RKO (cell line): ENCODE results near the gene FAM217B.
"Not testable (repeated sequence)": the region's sequence is repeated elsewhere in the genome, so short reads cannot be mapped to it uniquely, and the experiment has no call there.

Source experiments
- DNase-seq: peaks from one replicate; pipeline ENCODE4 v3.0.0-alpha.2; 2016; ENCODE audit warnings: low spot score

FAM217B gene

DNA sequence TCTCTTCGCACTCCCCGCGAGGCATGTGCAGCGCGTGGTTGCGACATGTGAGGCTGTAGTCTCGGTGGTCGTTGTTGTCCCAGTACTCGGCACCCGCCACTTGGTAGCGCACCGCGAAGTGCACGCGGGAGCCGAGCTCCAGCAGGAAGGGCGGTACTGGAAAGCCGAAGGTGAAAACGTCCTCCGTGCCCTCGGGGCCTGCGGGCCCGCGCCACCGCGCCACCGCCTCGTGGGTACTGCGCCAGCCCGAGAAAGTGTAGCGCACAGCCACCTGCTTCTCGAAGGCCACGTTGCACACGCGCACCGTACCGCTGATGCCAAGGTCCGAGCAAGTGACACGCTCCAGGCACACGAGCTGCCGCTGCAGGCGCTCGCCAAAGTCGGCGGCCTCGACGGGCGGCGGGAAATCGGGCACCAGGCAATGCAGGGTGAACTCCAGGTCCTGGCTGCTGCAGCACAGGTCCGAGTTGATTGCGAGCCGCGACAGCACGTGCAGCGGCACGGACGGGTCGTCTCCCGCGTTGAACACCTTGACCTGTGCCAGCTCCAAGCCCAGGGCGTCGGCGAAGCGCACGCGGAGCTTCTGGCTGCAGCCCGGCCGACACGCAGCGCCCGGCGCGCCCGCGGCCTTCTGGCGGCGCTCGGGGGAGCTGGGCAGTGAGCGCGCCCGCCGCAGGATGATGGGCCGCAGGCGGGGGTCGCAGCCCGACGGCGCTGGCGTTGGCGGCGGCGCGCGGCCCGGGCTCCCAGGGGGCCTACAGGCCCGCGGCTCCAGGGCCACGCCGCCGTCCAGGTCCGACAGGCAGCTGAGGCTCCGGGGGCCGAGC, 924 bp upstream of the FAM217B start:
- DNase-seq: no peak

DNA sequence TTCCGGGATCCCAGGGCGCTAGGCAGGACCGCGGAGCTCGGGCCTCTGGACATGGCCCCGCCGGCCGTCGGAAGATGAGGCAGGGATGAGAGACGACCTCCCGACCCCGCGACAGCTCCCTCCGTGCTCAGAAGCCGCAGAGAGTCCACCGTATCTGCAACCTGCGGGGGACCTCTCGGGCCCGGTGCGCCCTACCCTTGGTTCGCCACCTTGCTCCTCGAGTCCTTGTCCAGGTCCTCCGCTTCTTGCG, 385 bp upstream of the FAM217B start:
- DNase-seq: peak; percentile 35

DNA sequence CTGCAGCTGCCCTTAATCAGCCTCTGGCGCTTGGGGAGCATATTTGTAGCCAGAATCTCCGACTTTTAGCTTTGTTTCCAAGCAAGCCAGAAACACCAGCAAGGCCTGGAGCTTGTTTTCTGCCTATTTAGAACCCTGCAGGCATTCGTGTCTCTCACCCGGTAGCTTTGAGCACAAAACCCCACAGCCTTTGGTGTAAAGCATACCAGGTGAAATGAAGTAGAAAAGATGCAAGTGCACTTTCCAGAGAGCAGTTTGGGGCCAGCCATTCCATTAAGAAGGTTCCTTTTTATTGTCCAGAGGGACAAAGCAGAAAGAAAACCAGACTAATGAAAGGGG, 736 bp downstream of the FAM217B start:
- DNase-seq: peak; percentile 18

DNA sequence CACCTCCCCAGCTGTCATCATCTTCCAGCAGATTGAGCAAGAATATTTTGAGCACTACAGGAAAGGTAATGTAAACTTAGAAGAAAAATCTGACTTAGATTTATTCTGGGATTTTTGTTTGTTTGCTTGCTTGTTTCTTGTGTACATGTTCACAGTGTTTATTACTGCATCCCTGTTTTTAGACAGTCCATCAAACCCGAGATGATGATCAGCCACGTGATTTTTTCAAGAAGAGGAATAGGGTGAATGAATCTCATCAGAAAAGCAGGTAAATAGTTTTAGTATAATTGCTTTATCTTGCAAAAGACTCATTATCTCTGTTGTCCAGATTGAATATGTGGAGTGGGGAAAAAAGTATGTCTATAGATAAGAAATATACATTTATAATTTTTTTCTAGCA, 2.1 kb downstream of the FAM217B start:
- DNase-seq: no peak

DNA sequence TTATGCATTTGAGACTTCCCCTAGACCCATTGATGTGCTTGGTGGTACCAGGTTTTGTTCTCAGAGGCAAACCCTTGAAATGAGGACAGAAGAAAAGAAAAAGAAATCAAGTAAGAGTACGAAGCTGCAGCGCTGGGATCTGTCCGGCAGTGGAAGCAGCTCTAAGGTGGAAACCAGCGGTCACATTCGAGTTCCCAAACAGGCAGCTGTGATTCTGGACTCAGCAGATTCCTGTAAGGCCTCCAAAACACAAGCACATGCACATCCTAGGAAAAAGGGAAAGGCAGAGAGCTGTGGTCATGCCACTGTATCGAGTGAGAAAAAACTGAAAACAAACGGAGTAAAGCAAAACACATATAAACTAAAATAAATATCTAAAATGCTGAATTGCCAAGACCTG, 4.5 kb downstream of the FAM217B start:
- DNase-seq: no peak

DNA sequence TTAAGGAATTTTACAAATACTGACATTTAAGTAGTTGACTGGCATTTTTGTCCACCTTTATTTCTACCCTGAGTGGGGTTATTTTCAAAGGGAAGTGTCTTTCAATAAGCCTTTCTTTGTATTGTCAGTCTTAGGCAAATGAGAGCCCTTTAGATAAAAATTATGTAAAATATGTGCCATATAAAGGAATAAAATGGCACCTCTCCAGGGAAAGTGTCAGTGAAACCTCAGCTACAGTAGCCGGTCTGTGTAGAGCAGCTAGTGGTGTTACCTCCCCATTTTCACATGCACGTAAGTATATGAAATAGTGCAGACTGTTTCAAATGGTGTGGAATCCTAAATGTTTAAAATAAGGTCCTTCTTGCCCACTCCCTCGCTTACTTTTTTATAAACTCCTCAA, 5.0 kb downstream of the FAM217B start:
- DNase-seq: no peak

DNA sequence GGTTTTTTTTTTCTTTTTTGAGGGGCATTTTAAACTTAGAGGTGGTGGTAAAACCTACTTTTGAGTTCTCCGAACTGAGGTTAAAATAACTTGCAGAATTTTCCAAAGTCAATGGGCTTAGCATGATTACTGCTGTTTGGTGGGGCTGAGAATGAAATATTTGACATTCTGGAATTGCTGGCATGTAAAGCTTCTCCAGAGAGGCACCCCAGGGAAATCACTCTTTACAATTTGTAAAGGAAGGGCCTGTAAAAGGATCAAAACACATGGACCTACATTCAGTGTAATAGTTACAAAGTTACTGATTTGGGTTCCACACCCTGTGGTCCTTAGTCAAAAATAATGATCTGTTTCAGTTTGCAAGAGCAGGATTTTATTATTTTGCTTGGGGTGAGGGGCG, 5.5 kb downstream of the FAM217B start:
- DNase-seq: no peak

DNA sequence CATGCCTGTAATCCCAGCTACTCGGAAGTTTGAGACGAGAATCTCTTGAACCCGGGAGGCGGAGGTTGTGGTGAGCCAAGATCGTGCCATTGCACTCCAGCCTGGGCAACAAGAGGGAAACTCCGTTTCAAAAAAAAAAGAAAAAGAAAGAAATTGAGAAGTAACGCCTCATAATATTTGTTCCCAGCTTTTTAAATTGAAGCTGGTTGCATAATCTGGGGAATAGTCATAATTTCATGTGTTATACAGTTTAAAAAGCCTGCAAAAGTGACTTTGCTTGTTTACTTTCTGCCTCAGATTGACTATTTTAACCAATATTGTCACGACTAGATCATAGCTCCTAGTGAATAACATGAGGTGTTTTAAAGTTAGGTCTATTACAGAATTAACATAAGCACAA, 7.2 kb downstream of the FAM217B start:
- no peak for DNase-seq

DNA sequence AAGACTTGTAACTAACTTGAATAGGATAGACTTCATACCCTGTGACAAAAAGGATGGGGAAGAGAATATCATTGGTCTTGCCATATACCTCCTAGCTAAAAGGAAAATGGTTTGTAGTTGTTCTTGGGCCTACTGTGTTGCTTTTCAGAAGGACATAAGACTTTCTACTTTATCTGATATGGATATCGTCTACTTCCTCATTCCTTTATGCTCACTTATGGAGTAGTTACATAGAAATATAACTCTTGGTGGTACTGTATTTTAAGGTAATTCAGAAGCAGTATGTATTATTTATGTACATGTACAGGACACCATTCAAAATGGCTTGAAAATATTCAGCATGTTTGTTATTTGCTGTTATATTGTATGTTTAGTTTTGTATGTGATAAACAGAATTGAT, 8.0 kb downstream of the FAM217B start:
- no peak for DNase-seq

DNA sequence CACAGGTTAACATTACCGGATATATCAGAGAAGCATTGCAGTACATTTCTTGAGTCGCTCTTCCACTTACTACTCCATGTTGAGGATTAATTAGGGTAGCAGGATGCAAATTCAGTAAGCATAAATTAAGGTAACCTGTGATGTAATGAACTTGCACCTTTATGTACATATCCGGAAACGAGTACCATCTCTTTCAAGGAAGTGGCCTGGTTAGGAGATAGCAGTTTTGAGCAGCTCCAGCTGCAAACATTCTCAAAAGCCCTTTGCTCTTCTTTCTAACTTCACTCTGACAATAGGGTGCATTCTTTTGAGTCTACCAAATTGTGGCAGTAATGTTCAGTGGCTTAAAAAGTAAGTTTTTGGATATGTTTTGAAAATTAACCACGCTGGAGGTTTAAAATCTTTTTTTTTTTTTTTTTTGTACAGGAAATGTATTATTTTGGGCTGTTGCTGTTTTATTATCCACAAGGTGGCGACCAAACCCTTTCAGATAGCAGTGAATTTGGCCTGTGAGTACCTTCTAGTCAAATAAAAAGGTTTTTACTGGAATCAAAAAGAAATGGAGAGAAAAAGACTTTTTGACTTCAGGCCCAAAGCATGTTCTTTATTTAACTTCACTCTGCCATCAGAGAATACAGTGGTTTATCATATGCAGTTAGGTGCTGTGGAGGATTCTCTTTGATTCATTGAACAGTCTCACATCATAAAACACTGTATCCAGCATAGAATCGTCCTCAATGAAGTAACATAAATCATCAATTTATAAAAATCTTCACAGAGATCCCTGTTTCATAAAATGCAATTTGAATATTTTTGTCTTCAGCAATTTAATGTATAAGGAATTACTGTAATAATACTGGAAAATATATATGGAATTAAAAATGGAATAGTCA, 8.9 kb downstream of the FAM217B start:
- peak; percentile 67 for DNase-seq

DNA sequence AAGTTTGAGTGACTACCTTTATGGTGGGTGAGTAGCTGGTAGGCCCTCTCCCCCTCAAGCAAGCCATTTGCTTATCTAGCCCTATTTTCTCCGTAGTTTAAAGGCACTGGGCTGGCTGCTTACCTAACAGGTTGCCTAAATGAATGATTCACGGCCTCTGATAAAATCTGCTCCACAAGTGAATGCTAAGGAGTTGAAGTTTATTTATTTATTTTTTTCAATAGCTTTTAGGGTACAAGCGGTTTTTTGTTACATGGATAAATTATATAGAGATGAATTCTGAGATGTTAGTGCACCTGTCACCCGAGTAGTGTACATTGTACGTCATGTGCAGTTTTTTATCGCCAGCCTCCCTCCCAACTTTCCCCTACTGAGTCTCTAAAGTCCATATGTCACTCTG, 9.7 kb downstream of the FAM217B start:
- no peak for DNase-seq

DNA sequence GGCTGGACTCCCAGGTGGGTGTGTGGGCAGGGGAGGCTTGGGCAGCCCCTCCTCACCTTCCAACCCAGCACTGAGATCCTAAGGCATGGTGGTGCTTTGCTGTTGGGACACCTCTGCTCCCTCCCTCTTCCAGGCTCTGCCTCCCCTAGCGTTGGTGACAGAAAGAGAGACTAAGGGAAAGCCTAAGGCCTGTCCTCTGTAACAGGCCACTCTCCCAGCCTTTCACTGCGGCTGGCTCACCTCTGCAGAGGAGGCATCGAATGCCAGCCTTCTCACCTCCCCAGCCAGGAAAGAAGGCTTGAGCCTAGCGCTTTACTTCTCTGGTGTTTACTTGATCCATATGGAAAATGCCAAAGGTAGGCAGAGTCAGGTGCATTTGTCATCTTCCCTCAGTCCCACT, 14.5 kb downstream of the FAM217B start:
- no peak for DNase-seq

DNA sequence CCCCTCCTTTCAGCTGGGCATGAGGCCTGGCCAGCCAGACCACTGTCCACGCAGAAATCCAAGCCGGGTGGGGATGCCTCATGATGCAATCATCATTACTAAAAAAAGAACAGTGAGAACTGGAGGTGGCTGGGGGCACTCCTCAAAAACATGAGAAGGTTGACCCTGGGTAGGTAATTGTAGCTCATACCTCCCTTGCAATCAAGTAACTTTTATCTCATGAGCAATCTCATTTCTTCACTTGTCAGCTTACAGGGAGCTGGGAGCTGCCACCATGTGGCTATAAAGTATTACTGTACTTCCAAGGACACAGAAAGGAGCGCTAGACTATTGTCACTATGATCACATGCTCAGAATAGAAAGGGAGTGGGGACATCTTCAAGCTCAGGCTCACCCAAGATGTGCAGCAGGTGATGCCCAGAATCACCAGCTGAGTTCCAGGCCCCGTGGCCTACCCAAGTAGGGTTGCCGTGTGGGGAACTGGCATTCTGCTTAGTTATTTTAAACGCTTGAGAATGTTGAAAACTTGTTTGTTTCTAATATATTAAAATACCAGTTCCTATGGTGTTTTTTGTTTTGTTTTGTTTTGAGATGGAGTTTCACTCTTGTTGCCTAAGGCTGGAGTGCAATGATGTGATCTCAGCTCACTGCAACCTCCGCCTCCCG, 15.1 kb downstream of the FAM217B start:
- peak; percentile 61 for DNase-seq

DNA sequence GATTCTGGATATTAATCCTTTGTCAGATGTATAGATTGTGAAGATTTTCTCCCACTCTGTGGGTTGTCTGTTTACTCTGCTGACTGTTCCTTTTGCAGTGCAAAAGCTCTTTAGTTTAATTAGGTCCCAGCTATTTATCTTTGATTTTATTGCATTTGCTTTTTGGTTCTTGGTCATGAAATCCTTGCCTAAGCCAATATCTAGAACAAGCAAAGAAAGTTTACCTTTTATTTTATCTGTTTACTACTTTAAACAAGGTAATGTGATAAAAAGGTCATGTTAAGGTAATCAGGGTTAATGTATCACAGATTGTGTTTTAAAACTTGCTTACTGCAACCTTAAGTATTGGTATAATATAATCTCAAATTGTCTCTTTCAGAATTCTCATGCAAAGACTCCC, 17.4 kb downstream of the FAM217B start:
- not testable (repeated sequence) for DNase-seq

DNA sequence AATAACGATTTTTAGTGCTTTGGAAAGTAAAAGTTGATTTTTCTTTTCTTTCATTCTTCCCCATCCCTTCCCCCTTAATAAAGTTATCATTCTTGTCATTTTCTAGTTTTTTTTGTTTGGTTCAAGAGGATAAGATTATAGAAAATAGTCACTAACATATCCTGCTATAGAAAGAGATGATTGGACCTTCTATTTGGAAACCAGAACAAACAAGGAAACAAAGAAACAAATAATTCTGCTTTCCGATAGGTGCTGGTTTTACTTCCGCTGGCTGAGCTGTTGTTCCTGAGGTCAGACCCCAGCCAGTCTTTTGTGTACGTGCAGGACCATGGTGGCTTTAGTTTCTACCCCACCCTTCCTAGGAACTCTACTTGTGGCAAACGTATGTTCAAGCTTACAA, 17.9 kb downstream of the FAM217B start, which contains the start of gene CDH26:
CDH26 (plus strand) TSS at position 301 of the 400 bp plus-strand sequence. CDS start 304 bp downstream, outside the sequence.
- DNase-seq: no peak

DNA sequence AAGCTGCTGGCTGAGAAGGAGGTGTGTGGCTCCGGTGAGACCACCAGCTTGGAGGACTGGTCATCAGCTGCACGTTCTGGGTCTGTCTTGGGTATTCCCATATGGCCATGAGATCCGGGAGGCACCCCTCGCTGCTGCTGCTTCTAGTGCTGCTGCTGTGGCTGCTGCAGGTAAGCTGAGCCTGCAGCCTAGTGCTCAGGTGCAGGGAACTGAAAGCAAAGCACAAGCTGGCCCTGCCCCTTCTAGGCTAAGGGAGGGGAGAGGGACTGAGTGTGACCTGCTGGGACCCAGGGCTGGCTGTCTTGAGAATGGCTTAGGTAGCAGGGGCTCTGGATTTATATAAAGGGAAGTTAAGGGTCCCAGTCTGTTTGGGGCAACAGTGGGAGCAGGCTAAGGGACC, 18.4 kb downstream of the FAM217B start:
- DNase-seq: no peak

DNA sequence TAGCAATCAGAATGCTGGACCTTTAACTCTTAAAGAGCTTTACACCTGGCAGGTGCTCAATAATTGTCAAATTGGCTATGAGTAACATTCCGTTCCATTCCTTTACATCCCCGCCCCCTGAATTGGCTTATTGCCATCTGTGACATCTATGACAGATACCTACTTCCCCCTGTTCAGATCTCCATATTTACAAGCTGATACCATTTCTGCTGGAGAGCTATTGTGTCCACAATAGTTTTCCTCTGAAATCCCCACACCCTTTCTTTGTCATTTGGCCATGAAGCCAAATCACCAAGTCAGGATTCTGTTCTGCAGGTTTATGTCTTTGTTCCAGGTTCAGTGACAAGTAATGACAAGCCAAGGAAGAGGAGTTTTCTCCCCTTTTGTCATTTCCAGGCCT, 21.2 kb downstream of the FAM217B start:
- DNase-seq: no peak

DNA sequence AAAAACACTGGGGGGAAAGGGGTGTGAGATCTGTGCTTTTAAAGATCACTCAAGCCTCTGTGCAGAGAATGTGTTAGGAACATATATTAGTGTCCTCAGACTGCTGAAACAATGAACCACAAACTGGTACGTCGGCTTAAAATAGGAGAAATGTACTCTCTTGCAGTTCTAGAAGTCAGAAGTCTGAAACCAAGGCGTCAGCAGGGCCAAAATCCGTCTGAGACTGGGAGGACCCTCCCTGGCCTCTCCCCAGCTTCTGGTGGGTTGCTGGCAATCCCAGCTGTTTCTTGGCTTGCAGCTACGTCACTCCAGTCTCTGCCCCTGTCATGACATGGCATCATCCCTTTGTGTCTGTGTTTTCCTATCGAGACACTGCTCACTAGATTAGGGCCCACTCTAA, 22.0 kb downstream of the FAM217B start:
- DNase-seq: no peak

DNA sequence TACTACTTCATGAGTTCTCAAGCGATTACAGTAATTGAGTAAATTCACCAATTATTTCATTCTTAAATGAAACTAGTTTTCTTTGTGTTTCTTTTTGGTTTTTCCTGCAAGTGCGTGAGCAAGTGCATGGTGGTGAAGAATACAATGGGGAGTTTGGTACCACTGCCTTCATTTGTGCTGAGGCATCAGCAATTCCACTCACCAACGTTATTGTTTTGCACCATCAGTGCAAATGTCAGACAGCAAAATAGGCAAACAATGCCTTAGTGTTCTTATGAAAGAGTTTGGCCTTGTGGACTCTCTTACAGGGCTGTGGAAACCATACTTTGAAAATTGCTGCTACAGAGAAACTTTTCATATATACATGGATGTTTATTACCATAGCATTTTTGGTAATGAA, 26.2 kb downstream of the FAM217B start:
- DNase-seq: no peak

DNA sequence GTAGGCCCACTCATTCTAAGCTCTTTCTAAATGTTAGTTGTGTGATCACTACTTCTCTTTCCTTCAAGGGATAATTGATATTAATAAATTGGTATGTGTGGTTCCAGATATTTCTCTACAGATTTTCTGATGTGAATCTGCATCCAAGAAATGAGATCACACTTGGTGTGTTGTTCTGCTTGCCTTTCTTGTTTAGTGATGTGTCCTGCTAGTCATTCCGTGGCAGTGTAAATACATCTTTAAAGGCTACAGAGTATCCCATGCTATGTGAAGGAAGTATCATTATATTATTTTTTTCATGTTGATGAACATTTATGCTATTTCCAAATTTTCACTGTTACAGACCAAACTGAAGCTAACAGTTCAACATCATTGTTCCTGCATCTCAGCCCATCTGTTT, 31.2 kb downstream of the FAM217B start:
- no peak for DNase-seq

DNA sequence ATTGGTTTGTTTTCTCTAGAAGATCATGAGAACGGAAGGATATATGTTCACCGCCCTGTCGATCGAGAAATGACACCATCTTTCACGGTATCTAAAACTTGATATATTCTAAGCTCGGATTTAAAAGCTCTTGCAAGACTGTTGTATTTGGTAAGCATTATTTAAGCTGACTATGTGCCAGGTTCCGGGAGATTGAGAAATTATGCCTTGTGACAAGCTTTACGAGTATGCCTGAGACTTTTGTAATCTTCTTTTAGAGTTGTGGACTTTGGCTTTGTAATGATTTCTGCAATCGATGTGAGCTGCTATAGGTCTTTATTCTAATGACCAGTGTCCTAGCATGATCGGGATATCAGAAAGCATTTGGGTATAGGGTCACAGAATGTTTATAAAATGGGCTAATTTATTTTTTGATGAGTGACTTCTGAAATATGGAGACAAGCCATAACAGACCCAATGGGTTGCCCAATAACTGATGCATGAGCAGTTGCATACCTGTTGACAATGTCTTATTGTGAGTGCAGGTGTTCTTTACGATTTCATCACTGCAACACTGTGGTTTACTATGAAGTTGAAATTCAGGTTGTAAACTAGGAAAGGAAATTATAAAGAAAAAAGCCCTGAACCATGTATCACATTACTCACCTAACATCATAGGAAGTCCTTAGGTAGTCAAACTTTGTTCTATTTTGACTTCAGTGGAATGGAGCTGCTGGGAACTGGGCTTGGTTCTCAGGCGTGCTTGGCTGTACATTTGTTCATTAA, 32.0 kb downstream of the FAM217B start:
- DNase-seq: no peak

DNA sequence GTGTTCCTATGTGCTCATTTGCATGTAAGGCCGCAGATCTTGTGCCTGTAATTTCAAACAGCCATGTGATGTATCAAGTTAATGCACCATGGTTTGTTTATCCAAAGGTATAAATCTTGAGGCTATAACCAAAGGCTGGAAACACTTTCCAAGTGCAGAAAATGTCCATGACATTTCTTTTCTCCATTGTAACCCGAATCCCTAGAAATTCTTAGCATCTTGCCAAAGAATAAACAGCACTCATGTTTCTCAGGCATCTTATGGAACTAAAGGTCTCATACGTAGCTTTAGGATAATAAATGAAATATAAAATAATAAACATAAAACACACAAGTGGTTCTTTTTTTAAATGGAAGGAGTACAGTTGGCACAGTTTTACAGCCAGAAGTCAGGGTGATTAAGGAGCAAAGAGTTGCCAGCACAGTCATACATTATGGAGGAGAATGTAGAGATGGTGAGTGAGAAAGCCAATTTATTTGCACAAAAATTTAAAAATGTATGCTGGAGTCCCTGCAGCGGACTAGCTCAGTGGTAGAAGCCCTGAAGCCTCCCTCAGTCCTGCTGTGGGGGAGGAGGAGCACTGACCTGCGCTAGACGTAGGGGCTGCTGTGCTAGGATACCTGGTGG, 36.1 kb downstream of the FAM217B start:
- no peak for DNase-seq
